ENCODE results near the gene ADRB1.

ADRB1 gene

GRCh38 chr10:114041166-114041565 lies 2.5 kb upstream of the ADRB1 start:
- no peak for DNase-seq (ENCODE audit: low read depth, low spot score)
- no peak for TF ChIP-seq CTCF (IDR thresholded peaks at IDR 0.05; ENCODE audit: low read depth, low read length)
- no peak overlapping the region for H3K4me3 ChIP-seq (ENCODE audit: low read depth, low read length)
- in situ Hi-C loops (cut with HindIII; ENCODE audit: low sequenced_read_pairs), result no loop called here

- H3K4me3 ChIP-seq (ENCODE audit: low read depth, low read length), result peak overlapping the region; percentile 39
- in situ Hi-C loops (cut with HindIII; ENCODE audit: low sequenced_read_pairs), result no loop called here
- TF ChIP-seq CTCF (IDR thresholded peaks at IDR 0.05; ENCODE audit: low read depth, low read length), result no peak
- peak; percentile 58 for DNase-seq (ENCODE audit: low read depth, low spot score)
Measured at GRCh38 chr10:114042895-114043531, 653 bp upstream of the ADRB1 start.

GRCh38 chr10:114044247-114045135 lies 825 bp downstream of the ADRB1 start:
- H3K4me3 ChIP-seq (ENCODE audit: low read depth, low read length), result no peak overlapping the region
- in situ Hi-C loops (cut with HindIII; ENCODE audit: low sequenced_read_pairs), result no loop called here
- TF ChIP-seq CTCF (IDR thresholded peaks at IDR 0.05; ENCODE audit: low read depth, low read length), result no peak
- no peak for DNase-seq (ENCODE audit: low read depth, low spot score)

- H3K4me3 ChIP-seq (ENCODE audit: low read depth, low read length), result peak overlapping the region; percentile 14
- in situ Hi-C loops (cut with HindIII; ENCODE audit: low sequenced_read_pairs), result no loop called here
- no peak for TF ChIP-seq CTCF (IDR thresholded peaks at IDR 0.05; ENCODE audit: low read depth, low read length)
- no peak for DNase-seq (ENCODE audit: low read depth, low spot score)
Measured at GRCh38 chr10:114045136-114046086, 1.7 kb downstream of the ADRB1 start.

GRCh38 chr10:114046087-114046458 lies 2.4 kb downstream of the ADRB1 start:
- DNase-seq (ENCODE audit: low read depth, low spot score), result no peak
- H3K4me3 ChIP-seq (ENCODE audit: low read depth, low read length), result no peak overlapping the region
- in situ Hi-C loops (cut with HindIII; ENCODE audit: low sequenced_read_pairs), result no loop called here
- no peak for TF ChIP-seq CTCF (IDR thresholded peaks at IDR 0.05; ENCODE audit: low read depth, low read length)

- in situ Hi-C loops (cut with HindIII; ENCODE audit: low sequenced_read_pairs), result no loop called here
- DNase-seq (ENCODE audit: low read depth, low spot score), result no peak
- no peak overlapping the region for H3K4me3 ChIP-seq (ENCODE audit: low read depth, low read length)
- TF ChIP-seq CTCF (IDR thresholded peaks at IDR 0.05; ENCODE audit: low read depth, low read length), result no peak
Measured at GRCh38 chr10:114048472-114048871, 4.8 kb downstream of the ADRB1 start.
